GM19351 (cell line): Measurements from ENCODE around the gene NKX2-2.
"Not testable (repeated sequence)": the region's sequence is repeated elsewhere in the genome, so short reads cannot be mapped to it uniquely, and the experiment has no call there.

ENCODE experiments used
- ATAC-seq: cut with Tn5 transposase; IDR thresholded peaks from one replicate; pipeline ENCODE4 v1.9.1; 2021; ENCODE audit warnings: mild to moderate bottlenecking, moderate library complexity; ENCODE audit not compliant: unreplicated experiment

Gene NKX2-2

GRCh38 chr20:21509597-21510371 lies 4.1 kb downstream of the NKX2-2 start:
- no peak for ATAC-seq

- no peak for ATAC-seq
Measured at GRCh38 chr20:21509079-21509596, 4.7 kb downstream of the NKX2-2 start.

- ATAC-seq = no peak
Measured at GRCh38 chr20:21508230-21509078, 5.4 kb downstream of the NKX2-2 start.

- no peak for ATAC-seq
Measured at GRCh38 chr20:21507400-21508229, 6.2 kb downstream of the NKX2-2 start.

- peak; percentile 34 for ATAC-seq
Measured at GRCh38 chr20:21505810-21506530, 7.9 kb downstream of the NKX2-2 start.

GRCh38 chr20:21505161-21505809 lies 8.6 kb downstream of the NKX2-2 start:
- ATAC-seq = peak; percentile 32

GRCh38 chr20:21504323-21504722 lies 9.5 kb downstream of the NKX2-2 start:
- ATAC-seq = no peak

- peak; percentile 95 for ATAC-seq
Measured at GRCh38 chr20:21503345-21503744, 10.5 kb downstream of the NKX2-2 start.

GRCh38 chr20:21501184-21501583 lies 12.7 kb downstream of the NKX2-2 start:
- ATAC-seq = no peak

GRCh38 chr20:21500599-21500998 lies 13.3 kb downstream of the NKX2-2 start:
- no peak for ATAC-seq

- ATAC-seq = no peak
Measured at GRCh38 chr20:21499641-21500040, 14.2 kb downstream of the NKX2-2 start.

GRCh38 chr20:21498635-21499034 lies 15.2 kb downstream of the NKX2-2 start:
- no peak for ATAC-seq

- no peak for ATAC-seq
Measured at GRCh38 chr20:21498195-21498594, 15.7 kb downstream of the NKX2-2 start.

- no peak for ATAC-seq
Measured at GRCh38 chr20:21496452-21496851, 17.4 kb downstream of the NKX2-2 start.

- ATAC-seq = no peak
Measured at GRCh38 chr20:21493049-21493448, 20.8 kb downstream of the NKX2-2 start.

- ATAC-seq = no peak
Measured at GRCh38 chr20:21490105-21490504, 23.8 kb downstream of the NKX2-2 start.

- ATAC-seq = not testable (repeated sequence)
Measured at GRCh38 chr20:21480144-21480543, 33.7 kb downstream of the NKX2-2 start.

- no peak for ATAC-seq
Measured at GRCh38 chr20:21465799-21466198, 48.1 kb downstream of the NKX2-2 start.

GRCh38 chr20:21464916-21465315 lies 48.9 kb downstream of the NKX2-2 start:
- no peak for ATAC-seq
